Lung (tissue), 12 donors: Measurements from ENCODE around the gene TOMM34. TPM values are rescaled to one million over a fixed set of nuclear protein-coding genes. Genes with fewer than 3 reads are reported as not detected.
A peak's percentile ranks its signal among the peaks of the same experiment; 100 is the strongest.

Source experiments
- ATAC-seq: fragments of 200-7000 bp; cut with Tn5 transposase; one replicate; pipeline ENCODE4 v1.9.1; 2020; ENCODE audit warnings: moderate number of reproducible peaks; ENCODE audit not compliant: insufficient read depth, low FRiP score
- DNase-seq, 3 donors: peaks; one replicate each; pipeline ENCODE4 v3.0.0-alpha.2; 2013 to 2017
- H3K27ac ChIP-seq, 2 donors: one replicate each; pipeline ENCODE4 v1.5.1; 2013; ENCODE audit warnings: mild to moderate bottlenecking in 2 of 2, moderate library complexity in 2 of 2, control low read depth in 1 of 2, inconsistent platforms in 1 of 2, low read depth in 1 of 2, low read length in 1 of 2
- H3K27me3 ChIP-seq, 3 donors: one replicate each; pipeline ENCODE4 v1.5.1; 2013; ENCODE audit warnings: low read length in 2 of 3; ENCODE audit not compliant: control insufficient read depth in 3 of 3, insufficient read depth in 3 of 3
- H3K36me3 ChIP-seq, 4 donors: one replicate each; pipeline ENCODE4 v1.5.1; 2013; ENCODE audit warnings: low read length in 4 of 4, mild to moderate bottlenecking in 1 of 4, moderate library complexity in 1 of 4; ENCODE audit not compliant: control insufficient read depth in 4 of 4, insufficient read depth in 4 of 4
- H3K4me1 ChIP-seq, 5 donors: one replicate each; pipeline ENCODE4 v1.5.1; 2013; ENCODE audit warnings: low read length in 5 of 5, mild to moderate bottlenecking in 2 of 5, moderate library complexity in 1 of 5; ENCODE audit not compliant: control insufficient read depth in 5 of 5, insufficient read depth in 5 of 5
- H3K4me3 ChIP-seq: one replicate; pipeline ENCODE4 v1.5.1; 2013; ENCODE audit warnings: mild to moderate bottlenecking, control low read depth, moderate library complexity
- H3K9ac ChIP-seq, 2 donors: one replicate each; pipeline ENCODE4 v1.5.1; 2013; ENCODE audit warnings: low read length in 2 of 2, control low read depth in 1 of 2; ENCODE audit not compliant: insufficient read depth in 1 of 2
- H3K9me3 ChIP-seq, 4 donors: one replicate each; pipeline ENCODE4 v1.5.1; 2013; ENCODE audit warnings: low read length in 3 of 4, mild to moderate bottlenecking in 1 of 4, moderate library complexity in 1 of 4; ENCODE audit not compliant: control insufficient read depth in 4 of 4, insufficient read depth in 3 of 4
- WGBS, 2 donors: extraction: QIAGEN DNeasy Blood & Tissue Kit; methylation state at CpG; one replicate each; pipeline ENCODE4 v1.1.7; 2013; 5-methylcytosine and 5-hydroxymethylcytosine counted together
- polyA plus RNA-seq, 2 donors: library from polyadenylated mRNA; stranded (reverse); fragments of 200-250 nt; gene quantifications; one replicate each; pipeline ENCODE4 v1.2.1, GENCODE V29; 2013
- total RNA-seq, 2 donors: library from RNA; depleted of rRNA in 1 of 2; stranded (reverse); fragments of >200 nt in 1 of 2; gene quantifications; one replicate each; pipeline ENCODE4 v1.2.1, GENCODE V29; 2014 to 2021
- TF ChIP-seq, protein P1 (sequence below): IDR thresholded peaks from 2 replicates; pipeline ENCODE4 v1.5.1; 2012; ENCODE audit warnings: mild to moderate bottlenecking; ENCODE audit errors: control extremely low read depth, extremely low read depth
- donor health status: control.
- donor health status: control.
- donor health status: Bipolar disorder and iron deficiency.
- donor health status: healthy.
- donor health status: DM: yes; HTN: yes; CAD: no.

TOMM34 gene
- total and polyA plus RNA-seq, 4 donors, result 9.8 to 24.7 (median 17.1) TPM

- no peaks in the 10 kb centered on the region for H3K27me3 ChIP-seq
- WGBS, 2 donors, result 55 to 66% methylated on average over 5 of the region's 5 CpGs
- no peaks in the 10 kb centered on the region for H3K36me3 ChIP-seq
- no peaks in the 10 kb centered on the region for H3K9me3 ChIP-seq
- TF ChIP-seq, protein P1, sequence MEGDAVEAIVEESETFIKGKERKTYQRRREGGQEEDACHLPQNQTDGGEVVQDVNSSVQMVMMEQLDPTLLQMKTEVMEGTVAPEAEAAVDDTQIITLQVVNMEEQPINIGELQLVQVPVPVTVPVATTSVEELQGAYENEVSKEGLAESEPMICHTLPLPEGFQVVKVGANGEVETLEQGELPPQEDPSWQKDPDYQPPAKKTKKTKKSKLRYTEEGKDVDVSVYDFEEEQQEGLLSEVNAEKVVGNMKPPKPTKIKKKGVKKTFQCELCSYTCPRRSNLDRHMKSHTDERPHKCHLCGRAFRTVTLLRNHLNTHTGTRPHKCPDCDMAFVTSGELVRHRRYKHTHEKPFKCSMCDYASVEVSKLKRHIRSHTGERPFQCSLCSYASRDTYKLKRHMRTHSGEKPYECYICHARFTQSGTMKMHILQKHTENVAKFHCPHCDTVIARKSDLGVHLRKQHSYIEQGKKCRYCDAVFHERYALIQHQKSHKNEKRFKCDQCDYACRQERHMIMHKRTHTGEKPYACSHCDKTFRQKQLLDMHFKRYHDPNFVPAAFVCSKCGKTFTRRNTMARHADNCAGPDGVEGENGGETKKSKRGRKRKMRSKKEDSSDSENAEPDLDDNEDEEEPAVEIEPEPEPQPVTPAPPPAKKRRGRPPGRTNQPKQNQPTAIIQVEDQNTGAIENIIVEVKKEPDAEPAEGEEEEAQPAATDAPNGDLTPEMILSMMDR, result no peak
- H3K4me1 ChIP-seq, result peaks cover 0 to 25% (median 7%) of the 10 kb centered on the region in 5 donors
- no peak for DNase-seq
- peak overlapping the region; percentile 86 for H3K4me3 ChIP-seq
- H3K9ac ChIP-seq, result peak overlapping the region; percentile 33 to 84
- peak overlapping the region; percentile 79 to 94 for H3K27ac ChIP-seq
- ATAC-seq, result no peak
Measured at GRCh38 chr20:44965651-44966029, 5.4 kb upstream of the TOMM34 start.

- no peaks in the 10 kb centered on the region for H3K9me3 ChIP-seq
- H3K27me3 ChIP-seq, result no peaks in the 10 kb centered on the region
- H3K36me3 ChIP-seq, result no peaks in the 10 kb centered on the region
- no peak for ATAC-seq
- 84 to 93% methylated on average over 4 of the region's 4 CpGs for WGBS, 2 donors
- TF ChIP-seq, protein P1, result no peak
- no peak overlapping the region for H3K9ac ChIP-seq
- no peak overlapping the region for H3K27ac ChIP-seq
- peaks cover 0 to 34% (median 7%) of the 10 kb centered on the region in 5 donors for H3K4me1 ChIP-seq
- no peak overlapping the region for H3K4me3 ChIP-seq
- DNase-seq, result no peak
Measured at GRCh38 chr20:44963325-44964215, 3.4 kb upstream of the TOMM34 start.

DNA sequence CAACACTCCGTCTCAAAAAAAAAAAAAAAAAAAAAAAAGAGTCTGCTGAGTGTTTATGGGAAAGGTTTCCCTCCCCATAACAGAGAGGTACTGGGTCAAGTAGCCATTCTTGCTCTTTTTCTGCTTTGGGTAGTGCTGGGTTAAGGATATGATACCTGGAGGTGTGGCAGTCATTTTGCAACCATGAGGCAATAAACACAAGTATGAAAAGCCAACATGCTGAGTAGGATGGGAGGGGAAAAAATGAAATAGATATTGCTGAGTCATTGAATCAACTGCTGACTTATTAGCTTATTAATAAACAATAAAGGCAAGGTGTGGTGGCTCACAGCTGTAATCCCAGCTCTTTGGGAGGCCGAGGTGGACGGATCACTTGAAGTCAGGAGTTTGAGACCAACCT lies 2.3 kb upstream of the TOMM34 start:
- DNase-seq, result no peak

More for the DNA sequence above, 2.3 kb upstream of the TOMM34 start:
- Histone ChIP-seq H3K4me3 (no peak overlapping the region), H3K9me3 (no peaks in the 10 kb centered on the region), H3K4me1 (peaks cover 0 to 32% (median 7%) of the 10 kb centered on the region in 5 donors), H3K27me3 (no peaks in the 10 kb centered on the region), H3K27ac (no peak overlapping the region), H3K9ac (no peak overlapping the region), H3K36me3 (no peaks in the 10 kb centered on the region)
- 94 to 96% methylated on average over 3 of the region's 3 CpGs for WGBS, 2 donors
- ATAC-seq, result no peak
- TF ChIP-seq, protein P1, result no peak
